Small intestine (tissue), 7 donors: ENCODE results near the gene DENND1A. TPM values are rescaled to one million over a fixed set of nuclear protein-coding genes. Genes with fewer than 3 reads are reported as not detected.

ENCODE experiments used
- DNase-seq, 2 donors: peaks; one replicate each; pipeline versions ENCODE4 v3.0.0 to v3.0.0-alpha.2; 2013
- FAIRE-seq: peaks from 2 replicates; lab custom pipeline; 2012; peaks lifted over from hg19 to GRCh38; lab: Jason Lieb, UNC
- H3K27ac ChIP-seq, 3 donors: one replicate each; pipeline ENCODE4 v1.5.1; 2013; ENCODE audit warnings: low read length in 2 of 3, mild to moderate bottlenecking in 2 of 3, control low read depth in 1 of 3, inconsistent platforms in 1 of 3, low read depth in 1 of 3, moderate library complexity in 1 of 3
- H3K27me3 ChIP-seq, 3 donors: one replicate each; pipeline ENCODE4 v1.6.1; 2013; ENCODE audit warnings: low read length in 3 of 3, inconsistent platforms in 1 of 3; ENCODE audit not compliant: control insufficient read depth in 3 of 3, insufficient read depth in 3 of 3
- H3K36me3 ChIP-seq, 3 donors: one replicate each; pipeline ENCODE4 v1.6.1; 2013; ENCODE audit warnings: low read length in 3 of 3, inconsistent platforms in 1 of 3, low read depth in 1 of 3, mild to moderate bottlenecking in 1 of 3, moderate library complexity in 1 of 3; ENCODE audit not compliant: control insufficient read depth in 3 of 3, insufficient read depth in 2 of 3
- H3K4me1 ChIP-seq, 3 donors: one replicate each; pipeline ENCODE4 v1.6.1; 2013; ENCODE audit warnings: low read length in 2 of 3, inconsistent platforms in 1 of 3, low read depth in 1 of 3, mild to moderate bottlenecking in 1 of 3, moderate library complexity in 1 of 3; ENCODE audit not compliant: control insufficient read depth in 3 of 3, insufficient read depth in 2 of 3
- H3K4me3 ChIP-seq, 3 donors: one replicate each; pipeline ENCODE4 v1.5.1; 2013; ENCODE audit warnings: low read length in 3 of 3, control low read depth in 1 of 3, inconsistent platforms in 1 of 3, low read depth in 1 of 3, mild to moderate bottlenecking in 1 of 3, moderate library complexity in 1 of 3
- H3K9me3 ChIP-seq, 2 donors: one replicate each; pipeline ENCODE4 v1.6.1; 2013; ENCODE audit warnings: low read depth in 1 of 2, low read length in 1 of 2; ENCODE audit not compliant: control insufficient read depth in 2 of 2, insufficient read depth in 1 of 2
- WGBS, 3 donors: extraction: QIAGEN DNeasy Blood & Tissue Kit; methylation state at CpG; one replicate each; pipeline ENCODE4 v1.1.7; 2013; 5-methylcytosine and 5-hydroxymethylcytosine counted together
- polyA plus RNA-seq, 4 donors: library from polyadenylated mRNA; stranded (reverse) in 3 of 4; unstranded in 1 of 4; fragments of 200-250 nt in 3 of 4; fragments of 120-200 nt in 1 of 4; gene quantifications; one replicate each; pipeline versions ENCODE4 v1.2.1 to v1.2.3, GENCODE V29; 2013
- donor health status: healthy with polysubstance abuse.
- donor health status: control.
- donor health status: control.
- donor health status: Bipolar disorder and iron deficiency.
- donor health status: healthy.

DENND1A gene
- polyA plus RNA-seq, 4 donors: 11.5 to 43.4 (median 20.0) TPM

DNA sequence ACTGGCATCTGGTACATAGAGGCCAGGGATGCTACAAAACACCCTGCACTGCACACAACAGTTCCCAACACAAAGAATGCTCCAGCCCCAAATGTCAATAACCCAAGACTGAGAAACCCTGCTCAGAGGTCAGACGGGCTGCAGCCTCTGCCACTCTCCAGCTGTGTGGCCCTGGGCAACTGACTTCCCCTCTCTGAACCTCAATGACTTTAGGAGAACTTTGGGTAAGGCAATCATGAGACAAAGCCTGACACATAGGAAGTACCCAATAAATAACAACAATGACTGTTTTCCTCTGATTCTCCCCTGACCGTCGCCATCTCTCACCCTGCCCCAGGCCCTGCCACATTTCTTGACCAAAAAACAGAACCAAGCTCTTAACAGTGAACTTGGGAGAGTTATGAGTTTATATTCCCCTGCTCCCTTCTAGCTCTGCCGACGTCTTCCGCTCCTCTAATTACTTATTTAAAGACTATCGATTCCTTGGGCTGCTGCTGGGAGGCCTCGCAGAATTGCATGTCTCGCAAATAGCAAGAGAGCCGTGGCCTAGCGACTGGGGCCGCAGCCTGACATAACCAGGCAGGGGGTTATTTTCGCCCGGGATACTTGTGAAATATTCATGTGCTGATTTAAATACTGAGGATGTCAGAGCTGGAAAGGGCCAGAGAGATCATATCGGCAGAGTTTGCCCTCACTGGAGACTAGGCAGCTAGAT, 598.4 kb downstream of the DENND1A start:
- no peak for FAIRE-seq
- H3K27me3 ChIP-seq: no peaks in the 10 kb centered on the region
- no peaks in the 10 kb centered on the region for H3K9me3 ChIP-seq
- H3K27ac ChIP-seq: no peak overlapping the region
- H3K36me3 ChIP-seq: no peaks in the 10 kb centered on the region
- H3K4me3 ChIP-seq: no peak overlapping the region
- peaks cover 0 to 9% (median 0%) of the 10 kb centered on the region in 3 donors for H3K4me1 ChIP-seq
- no peak for DNase-seq
- 90 to 94% (median 93%) methylated on average over 15 of the region's 15 CpGs for WGBS, 3 donors

Other genes starting within 250 kb of the DENND1A start
- gene LHX2, start 81.6 kb upstream of the DENND1A start, polyA plus RNA-seq: under 1 TPM in 1 of 4 donors, not detected in 3; 0.07 TPM